ENCODE results near the gene RAB5A. TPM values are rescaled to one million over a fixed set of nuclear protein-coding genes. Genes with fewer than 3 reads are reported as not detected.

RAB5A gene
- total and polyA plus RNA-seq, 2 of the 4 experiments (the other 2 are of a cell fraction): 33.3 to 46.4 TPM

GRCh38 chr3:19940643-19941042 is 6.3 kb upstream of the RAB5A start:
- H3K14ac ChIP-seq (replicated peaks; ENCODE audit: low read depth, low read length): no peak overlapping the region
- H3K56ac ChIP-seq (ENCODE audit: extremely low read depth, insufficient read depth, low read length): no peak overlapping the region
- no peak overlapping the region for H3K4me3 ChIP-seq (ENCODE audit: insufficient read depth, low read depth, low read length)
- ATAC-seq (ENCODE audit: low read depth) (no peak), DNase-seq (no peak)
- no peak overlapping the region for H4K91ac ChIP-seq (ENCODE audit: insufficient read depth, low read depth, low read length)
- POLR2A ChIA-PET (ENCODE audit: unreplicated experiment): no interaction called here
- CTCF ChIA-PET: no interaction called here
- no peaks in the 10 kb centered on the region for H3K36me3 ChIP-seq (ENCODE audit: control insufficient read depth, insufficient read depth, low read length)
- no peak overlapping the region for H2AK9ac ChIP-seq (replicated peaks; ENCODE audit: low read depth, low read length, poor library complexity)
- no peak overlapping the region for H3K4ac ChIP-seq (ENCODE audit: low read depth, low read length)
- H3K9me3 ChIP-seq (ENCODE audit: control insufficient read depth, insufficient read depth, low read length): no peaks in the 10 kb centered on the region
- H3K9ac ChIP-seq (ENCODE audit: low read depth, low read length): no peak overlapping the region
- H4K5ac ChIP-seq (ENCODE audit: low read depth, low read length): no peak overlapping the region
- H3K27ac ChIP-seq (ENCODE audit: insufficient read depth, low read length): no peak overlapping the region
- WGBS, 2 experiments (ENCODE audit: extremely low coverage in 2 of 2, insufficient read length in 1 of 2): no CpG with 5 or more reads among the region's 1 CpG
- no peak overlapping the region for H2BK20ac ChIP-seq (ENCODE audit: low read depth, low read length)
- no peaks in the 10 kb centered on the region for H3K79me1 ChIP-seq (ENCODE audit: low read depth in 1 of 2, low read length in 2 of 2)
- in situ Hi-C loops (cut with MboI; ENCODE audit: low sequenced_read_pairs): loop anchor here (5.0 to 10.0 kb wide), 2 partner anchors 48 to 244 kb away; partner anchors contain the start of gene SGO1
- no peak overlapping the region for H2BK5ac ChIP-seq (ENCODE audit: low read depth, low read length, poor library complexity, severe bottlenecking)
- BruUV-seq (replicated peaks): no TSS peak
- H2AFZ ChIP-seq (replicated peaks; ENCODE audit: low read length, poor library complexity): no peak overlapping the region
- H3K4me1 ChIP-seq (ENCODE audit: control insufficient read depth, insufficient read depth, low read length): no peaks in the 10 kb centered on the region; the same call in 1 of the 2 replicates
- H3K27me3 ChIP-seq (ENCODE audit: control insufficient read depth, insufficient read depth, low read length): no peaks in the 10 kb centered on the region
- intact Hi-C loops (cut with micrococcal nuclease): no loop called here
- H3K4me2 ChIP-seq (ENCODE audit: low read depth, low read length): no peak overlapping the region
- no peak overlapping the region for H2BK120ac ChIP-seq (ENCODE audit: low read depth, low read length)
- no peak overlapping the region for H2BK15ac ChIP-seq (ENCODE audit: low read depth, low read length)
- H3K9me1 ChIP-seq (ENCODE audit: insufficient read depth, low read length): no peaks in the 10 kb centered on the region
- no peak for TF ChIP-seq RAD21 (IDR thresholded peaks at IDR 0.05; ENCODE audit: low read length)
- TF ChIP-seq, protein P1, sequence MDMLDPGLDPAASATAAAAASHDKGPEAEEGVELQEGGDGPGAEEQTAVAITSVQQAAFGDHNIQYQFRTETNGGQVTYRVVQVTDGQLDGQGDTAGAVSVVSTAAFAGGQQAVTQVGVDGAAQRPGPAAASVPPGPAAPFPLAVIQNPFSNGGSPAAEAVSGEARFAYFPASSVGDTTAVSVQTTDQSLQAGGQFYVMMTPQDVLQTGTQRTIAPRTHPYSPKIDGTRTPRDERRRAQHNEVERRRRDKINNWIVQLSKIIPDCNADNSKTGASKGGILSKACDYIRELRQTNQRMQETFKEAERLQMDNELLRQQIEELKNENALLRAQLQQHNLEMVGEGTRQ (IDR thresholded peaks at IDR 0.05; ENCODE audit: low read depth, low read length): no peak
- no peak for TF ChIP-seq CEBPB (IDR thresholded peaks at IDR 0.05; ENCODE audit: low read depth, low read length)
- TF ChIP-seq FOS (IDR thresholded peaks at IDR 0.05; ENCODE audit: low read depth, low read length): no peak
- no peak for TF ChIP-seq POLR2A (IDR thresholded peaks at IDR 0.05; ENCODE audit: low read depth, low read length)
- no peak overlapping the region for H2AK5ac ChIP-seq (ENCODE audit: low read depth, low read length)
- dilution Hi-C loops (cut with HindIII; ENCODE audit: low sequenced_read_pairs, unreplicated experiment): no loop called here
- no peak overlapping the region for H3K18ac ChIP-seq (ENCODE audit: low read depth, low read length)
- no peak overlapping the region for H3K23ac ChIP-seq (ENCODE audit: low read depth, low read length)
- H4K8ac ChIP-seq (ENCODE audit: low read depth in 2 of 2, low read length in 2 of 2): no peak overlapping the region
- H4K20me1 ChIP-seq (ENCODE audit: insufficient read depth, low read length): no peaks in the 10 kb centered on the region

Measured in IMR-90 (cell line).